Lower leg skin (tissue), 4 donors: ENCODE data around the gene RANBP3. TPM values are rescaled to one million over a fixed set of nuclear protein-coding genes. Genes with fewer than 3 reads are reported as not detected.
"Not testable (repeated sequence)": the region's sequence is repeated elsewhere in the genome, so short reads cannot be mapped to it uniquely, and the experiment has no call there.

Experiments used
- DNase-seq, 2 donors: peaks; one replicate each; pipeline ENCODE4 v3.0.0-alpha.2; 2019; ENCODE audit warnings: low spot score in 2 of 2
- H3K4me3 ChIP-seq: fragments of 200-600 bp; sonication (generic); 2 replicates; pipeline ENCODE4 v1.5.1; 2017; ENCODE audit warnings: mild to moderate bottlenecking, low read depth; ENCODE audit not compliant: poor library complexity, severe bottlenecking
- POLR2A ChIP-seq, 2 donors: fragments of 450-650 bp; IDR thresholded peaks; one replicate each; pipeline ENCODE4 v1.6.1; 2016 to 2017; ENCODE audit warnings: antibody characterized with exemption in 2 of 2, mild to moderate bottlenecking in 1 of 2, moderate library complexity in 1 of 2
- WGBS, 2 donors: methylation state at CpG; one replicate each; pipeline ENCODE4 v1.1.5; 2018; 5-methylcytosine and 5-hydroxymethylcytosine counted together
- intact Hi-C: fragments of 100-400 bp; cut with DNase I; formaldehyde crosslinking; loops from one replicate; pipeline ENCODE4 v1.15.0; 2023; ENCODE audit warnings: low total_unique reads
- total RNA-seq, 4 donors: library from RNA; depleted of rRNA; stranded (reverse); fragments of >200 nt; gene quantifications; one replicate each; pipeline ENCODE4 v1.1.0, GENCODE V29; 2016
- TF ChIP-seq, protein P1 (sequence below), 3 donors: fragments of 450-650 bp; IDR thresholded peaks; one replicate each; pipeline ENCODE4 v1.5.1; 2016; ENCODE audit warnings: antibody characterized with exemption in 3 of 3, mild to moderate bottlenecking in 3 of 3, moderate library complexity in 2 of 3

Gene RANBP3
- total RNA-seq, 4 donors from 2014 or later, result 57.2 to 116 (median 72.0) TPM

- 81 to 82% methylated on average over 8 of the region's 8 CpGs for WGBS, 2 donors
- no peak for DNase-seq
- intact Hi-C loops, result no loop called here
- TF ChIP-seq, protein P1, sequence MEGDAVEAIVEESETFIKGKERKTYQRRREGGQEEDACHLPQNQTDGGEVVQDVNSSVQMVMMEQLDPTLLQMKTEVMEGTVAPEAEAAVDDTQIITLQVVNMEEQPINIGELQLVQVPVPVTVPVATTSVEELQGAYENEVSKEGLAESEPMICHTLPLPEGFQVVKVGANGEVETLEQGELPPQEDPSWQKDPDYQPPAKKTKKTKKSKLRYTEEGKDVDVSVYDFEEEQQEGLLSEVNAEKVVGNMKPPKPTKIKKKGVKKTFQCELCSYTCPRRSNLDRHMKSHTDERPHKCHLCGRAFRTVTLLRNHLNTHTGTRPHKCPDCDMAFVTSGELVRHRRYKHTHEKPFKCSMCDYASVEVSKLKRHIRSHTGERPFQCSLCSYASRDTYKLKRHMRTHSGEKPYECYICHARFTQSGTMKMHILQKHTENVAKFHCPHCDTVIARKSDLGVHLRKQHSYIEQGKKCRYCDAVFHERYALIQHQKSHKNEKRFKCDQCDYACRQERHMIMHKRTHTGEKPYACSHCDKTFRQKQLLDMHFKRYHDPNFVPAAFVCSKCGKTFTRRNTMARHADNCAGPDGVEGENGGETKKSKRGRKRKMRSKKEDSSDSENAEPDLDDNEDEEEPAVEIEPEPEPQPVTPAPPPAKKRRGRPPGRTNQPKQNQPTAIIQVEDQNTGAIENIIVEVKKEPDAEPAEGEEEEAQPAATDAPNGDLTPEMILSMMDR (IDR thresholded peaks at IDR 0.05), result no peak
- TF ChIP-seq POLR2A (IDR thresholded peaks at IDR 0.05), result no peak
- no peak overlapping the region for H3K4me3 ChIP-seq
Measured at GRCh38 chr19:5988517-5989387, 10.8 kb upstream of the RANBP3 start.

- 25 to 26% methylated on average over 17 of the region's 17 CpGs for WGBS, 2 donors
- peak; percentile 73 to 93 for DNase-seq
Measured at GRCh38 chr19:5987077-5987818, 9.3 kb upstream of the RANBP3 start.

GRCh38 chr19:5985837-5986236, 7.9 kb upstream of the RANBP3 start:
- DNase-seq, intact Hi-C loops, H3K4me3 ChIP-seq: not testable (repeated sequence)
- WGBS, 2 donors, result 72 to 80% methylated on average over 5 of the region's 5 CpGs

More at GRCh38 chr19:5987077-5987818, 9.3 kb upstream of the RANBP3 start:
- no peak overlapping the region for H3K4me3 ChIP-seq
- intact Hi-C loops, result no loop called here
- TF ChIP-seq POLR2A (IDR thresholded peaks at IDR 0.05), result no peak
- TF ChIP-seq, protein P1 (IDR thresholded peaks at IDR 0.05), result peak in 1 of 3 donors; percentile 87

- no peak for DNase-seq
- H3K4me3 ChIP-seq, result no peak overlapping the region
- TF ChIP-seq, protein P1 (IDR thresholded peaks at IDR 0.05), result no peak
- TF ChIP-seq POLR2A (IDR thresholded peaks at IDR 0.05), result no peak
- intact Hi-C loops, result no loop called here
- 64 to 71% methylated on average over 12 of the region's 12 CpGs for WGBS, 2 donors
Measured at GRCh38 chr19:5985098-5985783, 7.3 kb upstream of the RANBP3 start.

- no peak overlapping the region for H3K4me3 ChIP-seq
- intact Hi-C loops, result no loop called here
- TF ChIP-seq, protein P1 (IDR thresholded peaks at IDR 0.05), result no peak
- TF ChIP-seq POLR2A (IDR thresholded peaks at IDR 0.05), result no peak
- WGBS, 2 donors, result 78 to 84% methylated on average over 4 of the region's 4 CpGs
- DNase-seq, result no peak
Measured at GRCh38 chr19:5984600-5984999, 6.7 kb upstream of the RANBP3 start.
